H54 (cell line): Measurements from ENCODE around the gene AQP6.

ENCODE experiments used
- DNase-seq: peaks from one replicate; pipeline ENCODE4 v3.0.0; 2011; ENCODE audit warnings: low spot score, mixed read lengths; ENCODE audit not compliant: insufficient read length
- FAIRE-seq: peaks from 3 replicates; lab custom pipeline; 2011; peaks lifted over from hg19 to GRCh38; lab: Jason Lieb, UNC
- POLR2A ChIP-seq: IDR thresholded peaks from 2 replicates; pipeline ENCODE4 v1.6.1; 2011; ENCODE audit warnings: low read depth, mild to moderate bottlenecking, low read length

Gene AQP6

DNA sequence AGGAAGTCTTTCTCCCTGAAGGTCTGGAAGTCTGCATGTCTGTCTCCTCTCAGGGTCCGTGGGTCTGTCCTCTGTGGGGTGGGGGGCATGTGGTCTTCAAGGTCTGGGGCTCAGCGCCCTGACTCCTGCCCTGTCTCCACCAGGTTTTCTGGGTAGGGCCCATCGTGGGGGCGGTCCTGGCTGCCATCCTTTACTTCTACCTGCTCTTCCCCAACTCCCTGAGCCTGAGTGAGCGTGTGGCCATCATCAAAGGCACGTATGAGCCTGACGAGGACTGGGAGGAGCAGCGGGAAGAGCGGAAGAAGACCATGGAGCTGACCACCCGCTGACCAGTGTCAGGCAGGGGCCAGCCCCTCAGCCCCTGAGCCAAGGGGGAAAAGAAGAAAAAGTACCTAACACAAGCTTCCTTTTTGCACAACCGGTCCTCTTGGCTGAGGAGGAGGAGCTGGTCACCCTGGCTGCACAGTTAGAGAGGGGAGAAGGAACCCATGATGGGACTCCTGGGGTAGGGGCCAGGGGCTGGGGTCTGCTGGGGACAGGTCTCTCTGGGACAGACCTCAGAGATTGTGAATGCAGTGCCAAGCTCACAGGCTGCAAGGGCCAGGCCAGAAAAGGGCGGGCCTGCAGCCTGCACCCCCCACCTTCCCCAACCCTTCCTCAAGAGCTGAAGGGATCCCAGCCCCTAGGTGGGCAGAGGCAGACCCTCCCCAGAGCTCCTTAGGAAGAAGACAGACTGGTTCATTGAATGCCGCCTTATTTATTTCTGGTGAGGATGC lies 7.7 kb upstream of the AQP6 start:
- no peak for FAIRE-seq
- TF ChIP-seq POLR2A: no peak
- no peak for DNase-seq

DNA sequence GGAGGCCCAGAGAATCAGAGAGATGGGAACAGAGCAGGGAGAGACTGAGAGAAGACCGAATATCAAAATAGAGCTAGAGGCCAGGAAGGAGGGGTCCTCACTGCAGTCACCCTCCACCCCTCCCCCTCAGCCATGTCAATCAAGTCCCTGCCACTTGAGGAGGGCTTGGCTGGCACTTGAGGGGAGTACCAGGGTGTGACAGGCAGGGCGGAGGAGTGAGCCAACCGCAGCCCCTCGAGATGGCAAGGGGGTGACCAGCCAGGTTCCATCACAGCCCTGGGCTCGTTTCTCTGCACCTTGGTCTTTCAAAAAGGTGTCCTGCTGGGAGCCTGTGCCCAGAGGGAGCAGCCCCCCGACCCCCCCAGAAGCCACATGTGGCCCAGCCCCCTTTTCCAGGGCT lies 6.9 kb upstream of the AQP6 start:
- no peak for TF ChIP-seq POLR2A
- DNase-seq: no peak
- FAIRE-seq: no peak

DNA sequence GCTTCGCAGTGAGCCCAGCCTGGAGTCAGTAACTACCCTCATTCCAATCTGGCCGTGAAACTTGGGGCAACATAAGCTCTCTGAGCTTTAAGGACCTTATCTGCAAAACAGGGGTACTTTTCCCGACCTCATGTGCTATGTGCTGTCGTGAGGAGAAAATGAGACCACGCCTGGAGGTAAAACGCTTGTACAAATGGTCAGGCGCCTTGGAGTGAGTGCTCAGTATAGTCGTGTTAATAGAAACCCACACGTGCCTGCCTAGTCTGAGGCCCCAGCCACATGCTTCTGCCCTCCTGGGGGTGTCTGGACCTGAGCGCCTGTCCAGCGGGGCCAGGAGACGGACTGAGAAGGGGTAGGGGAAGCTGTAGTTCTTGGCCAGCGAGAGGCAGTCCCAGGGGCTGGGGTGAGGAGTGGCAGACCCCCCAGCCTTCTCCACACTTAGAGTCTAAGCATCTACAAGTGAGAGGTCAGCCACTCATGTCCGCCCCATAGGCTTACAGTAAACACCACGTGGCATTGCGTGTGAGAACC lies 6.2 kb upstream of the AQP6 start:
- FAIRE-seq (no peak), DNase-seq (no peak)
- no peak for TF ChIP-seq POLR2A

DNA sequence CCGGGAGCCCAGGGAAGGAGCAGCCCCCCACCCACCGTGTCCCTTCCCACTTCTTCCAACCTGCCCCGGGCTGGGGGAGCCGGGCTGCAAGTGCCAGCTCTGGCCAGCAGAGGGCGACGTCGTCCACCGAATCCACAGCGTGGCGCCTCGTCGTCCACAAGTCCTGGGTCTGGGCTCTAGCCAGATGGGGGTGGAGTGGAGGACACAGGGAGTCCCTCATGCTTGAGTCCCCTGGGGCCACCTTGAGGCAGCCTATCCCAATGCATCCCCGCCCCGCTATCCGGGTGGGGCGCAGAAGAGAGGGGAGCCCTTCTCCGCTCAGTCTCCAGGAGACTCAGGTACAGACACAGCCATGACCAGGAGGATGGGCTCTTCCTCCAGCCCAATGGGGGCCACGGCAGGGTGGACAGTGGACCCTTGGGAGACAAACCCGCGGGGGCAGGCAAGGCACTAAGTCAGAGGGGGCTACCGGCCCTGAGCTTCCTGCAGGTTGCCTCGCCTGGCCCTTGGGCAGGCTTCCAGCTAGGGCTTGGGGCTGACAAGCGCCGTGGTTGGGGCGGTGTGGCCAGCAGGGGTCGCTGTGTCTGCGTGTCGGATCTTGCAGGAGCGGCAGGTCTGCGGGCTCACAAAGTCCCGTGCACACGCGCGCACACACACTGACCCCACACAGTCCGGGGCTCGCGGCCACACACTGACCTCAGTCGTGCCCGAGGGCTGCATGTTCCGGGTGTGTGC lies 5.5 kb upstream of the AQP6 start:
- DNase-seq (peak; percentile 90), FAIRE-seq (no peak)
- TF ChIP-seq POLR2A: 0 out of 2 replicates have a peak, but pooled peaks have one; percentile 11

DNA sequence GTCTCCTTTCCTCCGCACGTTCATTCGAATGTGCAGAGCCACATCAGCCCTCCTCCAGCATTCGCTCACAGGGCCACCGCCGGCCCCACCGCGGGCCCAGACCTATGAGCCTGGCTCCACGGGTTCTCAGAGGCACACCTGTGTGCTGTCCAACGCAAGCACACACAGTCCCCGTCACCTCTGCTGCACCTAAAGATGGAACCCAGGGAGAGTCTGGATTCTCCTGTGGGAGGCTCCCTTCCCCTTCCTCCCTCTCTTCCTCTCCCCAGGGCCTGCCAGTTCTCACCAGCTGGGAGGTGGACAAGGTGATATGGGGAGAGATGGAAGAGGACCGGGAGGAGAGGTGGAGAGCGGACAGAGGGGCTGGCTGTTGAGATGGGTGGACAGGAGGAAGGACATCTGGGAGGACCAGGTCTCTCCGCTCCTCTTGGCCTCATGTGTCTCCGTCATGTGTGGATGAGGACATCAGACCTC lies 4.9 kb upstream of the AQP6 start:
- DNase-seq (no peak), FAIRE-seq (no peak)
- TF ChIP-seq POLR2A: no peak

DNA sequence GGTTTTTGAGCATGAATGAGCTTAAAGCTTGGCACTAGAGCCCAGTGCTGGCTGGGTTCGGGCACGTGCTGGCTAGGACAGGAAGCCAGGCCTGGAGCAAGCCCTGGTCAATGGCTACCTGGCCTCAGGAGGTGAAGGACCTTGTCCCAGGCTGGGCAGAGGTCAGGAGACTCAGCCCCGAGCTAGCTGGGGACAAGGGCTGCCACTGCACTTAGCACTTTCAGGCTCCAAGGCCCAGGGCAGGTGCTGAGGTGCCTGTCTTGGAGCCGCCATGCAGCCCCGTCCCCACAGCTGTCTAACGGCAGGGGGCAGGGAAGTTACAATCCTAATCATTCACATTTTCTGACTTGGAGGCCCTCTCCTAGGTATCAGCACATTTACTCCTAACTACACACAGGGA lies 4.3 kb upstream of the AQP6 start:
- no peak for TF ChIP-seq POLR2A
- no peak for DNase-seq
- FAIRE-seq: no peak

DNA sequence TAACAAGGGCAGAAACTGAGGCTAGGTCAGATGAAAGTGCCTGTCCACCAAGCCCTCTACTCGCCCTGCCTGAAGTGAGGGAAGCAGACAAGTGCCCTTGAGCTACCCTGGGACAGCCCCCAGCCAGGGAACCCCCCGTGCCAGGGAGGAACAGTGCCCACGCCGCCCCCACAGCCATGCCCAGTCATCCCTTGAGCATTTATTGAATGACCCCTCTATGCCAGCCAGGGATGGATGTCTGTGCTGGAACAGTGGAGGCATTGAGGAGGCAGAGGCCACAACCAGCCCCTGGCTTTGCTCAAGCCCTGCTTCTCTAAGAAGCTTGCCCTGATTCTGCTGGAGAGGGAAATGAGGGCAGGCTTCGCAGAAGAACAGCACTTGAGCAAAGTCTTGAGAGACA lies 3.7 kb upstream of the AQP6 start:
- no peak for TF ChIP-seq POLR2A
- DNase-seq (no peak), FAIRE-seq (no peak)

DNA sequence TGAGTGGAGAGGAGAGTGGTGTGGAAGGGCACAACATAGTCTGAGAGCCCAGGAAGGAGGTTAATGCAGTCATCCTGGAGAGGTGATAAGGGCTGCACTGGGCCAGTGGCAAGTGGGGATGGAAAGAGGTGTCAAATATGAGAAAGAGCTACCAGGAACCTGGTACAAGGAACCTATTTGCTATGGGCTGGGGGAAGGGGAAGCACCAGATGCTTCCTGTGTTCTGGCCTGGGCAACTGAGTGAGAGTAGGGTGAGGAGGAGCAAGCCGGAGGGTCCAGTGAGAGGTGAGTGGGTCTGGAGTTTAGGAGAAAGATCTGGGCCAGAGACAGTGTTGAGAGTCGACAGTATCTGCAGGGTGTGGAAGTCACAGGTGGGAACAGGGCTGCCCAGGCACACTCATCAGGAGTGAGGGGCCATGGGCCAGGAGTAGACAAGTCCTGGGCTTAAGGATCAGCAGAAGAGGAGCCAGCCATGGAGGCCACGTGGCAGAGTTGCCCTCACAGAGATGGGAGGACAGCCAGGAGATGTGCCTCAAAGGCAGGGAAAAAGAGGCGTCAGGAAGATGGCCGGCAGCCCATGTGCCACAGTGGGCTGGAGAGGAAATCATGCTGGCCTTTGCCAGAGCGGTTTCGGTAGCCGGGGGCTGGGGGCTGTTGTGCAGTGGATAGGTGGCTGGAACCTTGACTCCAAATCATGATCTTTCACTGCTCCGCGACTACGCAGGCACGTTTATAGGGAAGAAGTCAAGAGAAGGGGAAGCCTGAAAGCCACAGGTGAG lies 2.9 kb upstream of the AQP6 start:
- FAIRE-seq (no peak), DNase-seq (no peak)
- TF ChIP-seq POLR2A: no peak

DNA sequence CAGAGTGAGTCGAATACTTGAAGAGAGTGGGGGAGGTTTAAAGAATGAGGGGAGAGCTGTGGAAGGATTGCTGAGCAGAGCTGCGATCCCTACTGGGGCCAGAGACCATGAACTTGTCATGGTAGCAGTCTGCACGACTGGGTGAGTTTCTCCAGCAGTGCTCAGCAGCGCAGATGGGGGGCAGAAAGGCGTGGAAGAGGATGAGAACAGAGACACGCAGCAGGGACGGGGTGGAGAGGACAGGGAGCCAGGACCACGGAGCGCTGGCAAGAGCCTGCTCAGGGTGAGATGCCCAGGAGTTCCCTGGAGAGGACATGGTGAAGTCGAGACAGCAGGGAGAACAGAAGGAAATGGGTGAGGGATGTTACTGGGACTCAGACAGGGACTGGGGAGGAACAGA lies 2.1 kb upstream of the AQP6 start:
- no peak for FAIRE-seq
- no peak for DNase-seq

DNA sequence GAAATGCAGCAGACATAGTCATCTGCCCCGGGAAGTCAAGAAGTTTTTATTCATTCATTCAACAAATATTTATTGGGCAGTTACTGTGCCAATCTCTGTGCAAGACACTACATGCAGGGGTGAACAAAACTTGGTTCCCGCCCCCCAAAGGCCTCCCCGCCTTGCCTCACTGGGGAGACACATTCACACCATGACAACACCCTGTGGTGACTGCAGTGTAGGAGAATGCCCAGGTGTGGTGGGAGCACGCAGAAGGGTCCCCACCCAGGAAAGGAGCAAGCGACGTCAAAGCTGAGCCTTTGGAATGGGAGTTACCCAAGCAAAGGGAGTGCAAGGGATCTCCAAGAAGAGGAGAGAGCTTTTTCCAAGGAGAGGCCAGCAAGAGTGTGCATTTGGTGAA lies 1.6 kb upstream of the AQP6 start:
- FAIRE-seq (no peak), DNase-seq (no peak)
- TF ChIP-seq POLR2A: no peak

More for the DNA sequence above, 2.1 kb upstream of the AQP6 start:
- TF ChIP-seq POLR2A: no peak

DNA sequence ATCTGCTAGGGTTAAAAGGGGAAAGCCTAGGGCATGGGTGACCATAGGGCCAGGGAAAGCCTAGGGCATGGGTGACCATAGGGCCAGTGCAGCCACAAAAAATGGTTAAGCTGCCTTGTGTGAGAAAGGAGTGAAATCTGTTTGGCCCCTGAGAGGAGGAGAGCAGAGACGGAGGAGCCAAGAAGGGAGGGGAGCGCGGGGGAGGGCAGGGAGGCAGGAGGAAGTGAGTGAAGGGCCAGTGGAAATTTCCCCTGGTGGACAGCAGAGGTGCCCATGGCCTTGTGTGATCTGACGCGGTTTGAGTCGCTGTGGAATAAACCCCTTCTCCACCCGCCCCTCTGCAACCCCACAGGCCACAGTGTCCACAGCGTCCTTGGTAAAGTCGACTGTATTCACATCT lies 618 bp upstream of the AQP6 start:
- no peak for FAIRE-seq
- no peak for TF ChIP-seq POLR2A

DNA sequence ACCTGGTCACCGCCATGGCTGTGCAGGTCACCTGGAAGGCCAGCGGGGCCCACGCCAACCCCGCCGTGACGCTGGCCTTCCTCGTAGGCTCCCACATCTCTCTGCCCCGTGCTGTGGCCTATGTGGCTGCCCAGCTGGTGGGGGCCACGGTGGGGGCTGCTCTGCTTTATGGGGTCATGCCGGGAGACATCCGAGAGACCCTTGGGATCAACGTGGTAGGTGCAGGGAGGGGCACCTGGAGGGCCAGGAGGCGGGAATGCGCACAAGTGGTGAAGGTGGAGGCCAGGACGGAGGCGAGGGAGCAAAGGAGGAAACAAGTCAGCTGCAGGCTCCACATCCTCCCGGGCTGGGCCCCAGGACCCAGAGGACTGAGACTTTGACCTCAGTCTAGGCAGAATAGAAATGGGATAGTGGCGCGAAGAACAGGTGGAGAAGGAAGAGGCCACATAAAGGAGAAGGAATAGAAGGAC lies 649 bp downstream of the AQP6 start:
- no peak for TF ChIP-seq POLR2A
- FAIRE-seq (no peak), DNase-seq (no peak)

More for the DNA sequence above, 618 bp upstream of the AQP6 start:
- no peak for DNase-seq

DNA sequence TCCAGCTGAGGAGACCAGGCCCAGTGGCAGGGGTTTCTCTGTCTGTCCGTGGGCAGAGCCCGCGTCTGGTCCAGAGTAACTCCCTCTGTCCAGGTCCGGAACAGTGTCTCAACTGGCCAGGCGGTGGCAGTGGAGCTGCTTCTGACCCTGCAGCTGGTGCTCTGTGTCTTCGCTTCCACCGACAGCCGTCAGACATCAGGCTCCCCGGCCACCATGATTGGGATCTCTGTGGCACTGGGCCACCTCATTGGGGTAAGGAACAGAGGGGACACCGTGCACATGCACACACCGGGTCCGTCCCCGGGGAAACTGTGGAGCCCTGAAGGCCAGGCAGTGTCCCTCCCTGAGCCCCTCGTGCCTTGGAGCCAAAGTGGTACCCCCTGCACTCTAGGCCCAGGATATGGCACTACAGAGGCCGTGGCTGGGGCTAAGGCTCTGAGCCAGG lies 1.5 kb downstream of the AQP6 start:
- FAIRE-seq (no peak), DNase-seq (no peak)
- no peak for TF ChIP-seq POLR2A
